Activated CD8-positive, alpha-beta T cell treated with anti-CD3 and anti-CD28 coated beads for 36 hours (primary cell): ENCODE results near the gene CLEC2A. TPM values are rescaled to one million over a fixed set of nuclear protein-coding genes. Genes with fewer than 3 reads are reported as not detected.
A peak's percentile ranks its signal among the peaks of the same experiment; 100 is the strongest.

Experiments used
- ATAC-seq: fragments of 200-7000 bp; cut with Tn5 transposase; one replicate; pipeline ENCODE4 v1.10.0; 2021; ENCODE audit warnings: mild to moderate bottlenecking, moderate library complexity
- CTCF ChIA-PET: fragments of 350-600 bp; sonication (Branson Sonifier 250); formaldehyde crosslinking; loops from one replicate; lab custom pipeline; 2021; ENCODE audit warnings: antibody characterized with exemption; lab: Charles Lee
- POLR2A ChIA-PET: fragments of 350-600 bp; sonication (Branson Sonifier 250); formaldehyde crosslinking; loops from one replicate; lab custom pipeline; 2021; ENCODE audit warnings: antibody characterized with exemption; lab: Charles Lee
- DNase-seq: peaks from one replicate; pipeline ENCODE4 v3.0.0-alpha.2; 2020
- H3K27ac Mint-ChIP-seq: one replicate; pipeline ENCODE4 v1.8.0; 2021; ENCODE audit warnings: mild to moderate bottlenecking, mixed read lengths
- H3K27me3 Mint-ChIP-seq: one replicate; pipeline ENCODE4 v1.8.0; 2021; ENCODE audit warnings: mixed read lengths
- H3K36me3 Mint-ChIP-seq: one replicate; pipeline ENCODE4 v1.8.0; 2021; ENCODE audit warnings: low read depth, mixed read lengths
- H3K4me1 Mint-ChIP-seq: one replicate; pipeline ENCODE4 v1.8.0; 2021; ENCODE audit warnings: low read depth, mixed read lengths
- H3K4me3 Mint-ChIP-seq: one replicate; pipeline ENCODE4 v1.8.0; 2021; ENCODE audit warnings: mild to moderate bottlenecking, moderate library complexity, mixed read lengths
- H3K9me3 Mint-ChIP-seq: one replicate; pipeline ENCODE4 v1.8.0; 2021; ENCODE audit warnings: mixed read lengths
- intact Hi-C: fragments of 100-400 bp; cut with micrococcal nuclease; formaldehyde crosslinking; loops from one replicate; pipeline ENCODE4 v1.10.0; 2022
- total RNA-seq, 2 experiments: library from RNA; stranded (reverse); gene quantifications; one replicate each; pipeline ENCODE4 v1.2.3, GENCODE V29; 2021
- TF ChIP-seq, protein P1 (sequence below): fragments of 200-600 bp; IDR thresholded peaks from one replicate; pipeline ENCODE4 v1.8.0; 2022; ENCODE audit warnings: antibody characterized with exemption, mild to moderate bottlenecking

Gene CLEC2A
- total RNA-seq, 2 experiments from 2014 or later = not detected

DNA sequence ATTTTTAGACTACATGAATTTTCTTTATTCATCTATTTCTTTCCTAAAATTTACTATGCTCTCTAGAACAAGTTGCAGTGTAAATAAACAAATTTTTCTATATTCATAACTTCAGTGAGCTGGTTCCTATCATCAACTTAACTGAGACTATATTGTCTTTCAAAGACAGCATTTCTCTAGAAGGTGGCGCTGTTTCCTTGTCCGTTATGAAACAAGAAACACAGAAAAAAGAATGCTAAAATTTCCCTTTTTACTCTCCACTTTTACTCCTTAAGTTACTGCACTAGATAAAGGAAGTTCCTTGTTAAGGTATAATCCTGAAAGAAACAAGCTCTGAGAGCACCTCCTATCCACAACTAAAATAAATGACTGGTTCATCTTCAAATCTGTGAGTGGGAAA is 8.2 kb upstream of the CLEC2A start:
- CTCF ChIA-PET = interaction anchor here (0.7 to 2.4 kb wide), 34 partner anchors 9 to 213 kb away, joined by 3 to 23 read pairs (median 4); partner anchors contain the start of genes CLEC12B and CLEC2A
- DNase-seq (peak; percentile 25), ATAC-seq (no peak)
- POLR2A ChIA-PET = interaction anchor here (0.7 kb wide), 1 partner anchor 38 kb away, joined by 3 read pairs; no protein-coding TSS in a partner anchor
- Mint-ChIP-seq H3K36me3 (no peaks in the 10 kb centered on the region), H3K27ac (no peak overlapping the region), H3K27me3 (peaks cover 2% of the 10 kb centered on the region), H3K4me1 (peaks cover 6% of the 10 kb centered on the region), H3K4me3 (no peak overlapping the region), H3K9me3 (no peaks in the 10 kb centered on the region)
- TF ChIP-seq, protein P1, sequence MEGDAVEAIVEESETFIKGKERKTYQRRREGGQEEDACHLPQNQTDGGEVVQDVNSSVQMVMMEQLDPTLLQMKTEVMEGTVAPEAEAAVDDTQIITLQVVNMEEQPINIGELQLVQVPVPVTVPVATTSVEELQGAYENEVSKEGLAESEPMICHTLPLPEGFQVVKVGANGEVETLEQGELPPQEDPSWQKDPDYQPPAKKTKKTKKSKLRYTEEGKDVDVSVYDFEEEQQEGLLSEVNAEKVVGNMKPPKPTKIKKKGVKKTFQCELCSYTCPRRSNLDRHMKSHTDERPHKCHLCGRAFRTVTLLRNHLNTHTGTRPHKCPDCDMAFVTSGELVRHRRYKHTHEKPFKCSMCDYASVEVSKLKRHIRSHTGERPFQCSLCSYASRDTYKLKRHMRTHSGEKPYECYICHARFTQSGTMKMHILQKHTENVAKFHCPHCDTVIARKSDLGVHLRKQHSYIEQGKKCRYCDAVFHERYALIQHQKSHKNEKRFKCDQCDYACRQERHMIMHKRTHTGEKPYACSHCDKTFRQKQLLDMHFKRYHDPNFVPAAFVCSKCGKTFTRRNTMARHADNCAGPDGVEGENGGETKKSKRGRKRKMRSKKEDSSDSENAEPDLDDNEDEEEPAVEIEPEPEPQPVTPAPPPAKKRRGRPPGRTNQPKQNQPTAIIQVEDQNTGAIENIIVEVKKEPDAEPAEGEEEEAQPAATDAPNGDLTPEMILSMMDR = peak; percentile 47
- intact Hi-C loops = loop anchor here (10.0 kb wide), 1 partner anchor 194 kb away; the partner anchor contains the start of gene CLEC7A

DNA sequence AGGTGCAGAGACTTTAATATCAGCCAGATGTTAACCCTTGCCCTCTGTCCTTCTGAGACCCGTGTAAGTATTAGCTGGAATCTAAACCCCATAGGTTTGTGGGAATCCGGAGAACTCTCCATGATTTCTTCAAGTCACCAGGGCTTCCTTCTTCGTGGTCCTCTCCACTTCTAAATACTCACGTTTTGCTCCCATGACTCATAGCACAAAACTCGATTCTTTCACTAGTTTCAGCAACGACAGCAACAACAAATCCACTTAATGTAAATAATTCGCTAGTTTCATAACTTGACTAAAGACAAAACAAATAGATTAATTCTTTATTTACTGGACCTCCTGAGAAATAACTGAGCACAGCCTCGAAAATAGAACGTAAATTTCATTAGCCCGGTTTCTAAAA is 4.4 kb upstream of the CLEC2A start:
- H3K36me3 Mint-ChIP-seq = no peaks in the 10 kb centered on the region
- H3K27me3 Mint-ChIP-seq = peaks cover 2% of the 10 kb centered on the region
- TF ChIP-seq, protein P1 = no peak
- H3K4me3 Mint-ChIP-seq = no peak overlapping the region
- ChIA-PET POLR2A (no interaction called here), CTCF (interaction anchor here (1.0 to 1.7 kb wide), 2 partner anchors 123 to 203 kb away, joined by 3 to 4 read pairs; no protein-coding TSS in a partner anchor)
- H3K27ac Mint-ChIP-seq = no peak overlapping the region
- no peaks in the 10 kb centered on the region for H3K9me3 Mint-ChIP-seq
- DNase-seq (no peak), ATAC-seq (no peak)
- no peaks in the 10 kb centered on the region for H3K4me1 Mint-ChIP-seq
- intact Hi-C loops = no loop called here

DNA sequence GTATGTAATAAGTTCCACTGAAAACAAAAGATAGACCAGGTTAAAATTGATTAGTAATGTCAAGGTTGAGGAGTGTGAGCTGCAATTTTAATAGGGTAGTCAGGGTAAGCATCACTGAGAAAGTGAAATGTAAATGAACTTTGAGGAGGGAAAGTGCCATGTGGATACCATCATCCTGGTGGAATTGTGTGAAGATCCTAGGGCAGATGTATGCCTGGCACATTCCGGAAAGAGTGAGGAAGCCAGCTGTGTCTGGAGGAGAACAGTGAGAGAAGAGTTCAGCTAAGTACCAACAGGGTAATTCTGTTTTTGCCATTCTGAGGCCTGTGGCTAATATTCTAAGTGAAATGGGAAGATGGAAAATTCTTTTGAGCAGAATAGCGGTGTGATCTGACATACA is 2.9 kb upstream of the CLEC2A start:
- TF ChIP-seq, protein P1 = no peak
- H3K36me3 Mint-ChIP-seq = no peaks in the 10 kb centered on the region
- no peak overlapping the region for H3K27ac Mint-ChIP-seq
- no peaks in the 10 kb centered on the region for H3K4me1 Mint-ChIP-seq
- no peak for ATAC-seq
- intact Hi-C loops = no loop called here
- H3K27me3 Mint-ChIP-seq = peaks cover 2% of the 10 kb centered on the region
- no peaks in the 10 kb centered on the region for H3K9me3 Mint-ChIP-seq
- POLR2A ChIA-PET = no interaction called here
- CTCF ChIA-PET = interaction anchor here (0.8 kb wide), 1 partner anchor 8 kb away, joined by 3 read pairs; no protein-coding TSS in a partner anchor
- no peak for DNase-seq
- H3K4me3 Mint-ChIP-seq = no peak overlapping the region

DNA sequence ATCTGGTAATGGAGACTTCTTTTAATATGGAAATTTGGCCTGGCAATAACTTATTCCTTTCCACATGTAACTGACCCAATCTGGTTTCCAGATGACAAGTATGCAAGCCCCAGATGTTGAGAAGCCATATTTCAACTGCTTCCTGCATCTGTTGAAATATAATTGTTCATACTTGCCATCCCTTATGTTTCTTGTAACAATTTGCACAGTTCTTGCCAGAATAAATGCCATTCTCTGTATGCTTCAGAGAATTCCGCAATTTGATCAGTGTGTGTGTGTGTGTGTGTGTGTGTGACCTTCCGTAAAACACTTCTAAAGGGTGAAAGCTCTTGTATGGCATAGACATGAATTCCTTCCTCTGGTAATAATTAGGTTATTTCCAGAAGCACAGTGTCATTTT is 1.8 kb upstream of the CLEC2A start:
- CTCF ChIA-PET = no interaction called here
- no peak for ATAC-seq

DNA sequence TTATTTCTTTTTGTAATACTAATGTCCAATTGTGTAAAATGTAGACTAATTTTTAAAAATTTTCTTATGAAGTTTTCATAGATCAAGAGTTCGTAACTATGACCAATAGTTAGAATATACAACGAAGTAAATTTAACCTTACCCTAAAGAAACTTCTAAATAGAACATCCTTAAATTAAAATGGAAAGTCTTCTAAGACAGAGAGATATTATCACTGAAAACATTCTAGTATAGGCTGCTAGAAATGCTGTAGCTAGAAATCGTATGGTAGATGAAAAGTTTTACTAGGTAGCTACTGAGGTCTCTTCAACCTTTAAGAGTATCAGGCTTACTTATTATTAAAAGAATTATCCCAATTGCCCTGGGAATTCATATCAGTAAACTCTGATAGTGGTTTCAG is 925 bp downstream of the CLEC2A start:
- no peaks in the 10 kb centered on the region for H3K36me3 Mint-ChIP-seq
- H3K9me3 Mint-ChIP-seq = no peaks in the 10 kb centered on the region
- TF ChIP-seq, protein P1 = no peak
- H3K4me3 Mint-ChIP-seq = no peak overlapping the region
- H3K27me3 Mint-ChIP-seq = peaks cover 2% of the 10 kb centered on the region
- peaks cover 2% of the 10 kb centered on the region for H3K4me1 Mint-ChIP-seq
- no peak overlapping the region for H3K27ac Mint-ChIP-seq
- POLR2A ChIA-PET = interaction anchor here (0.7 kb wide), 1 partner anchor 118 kb away, joined by 3 read pairs; no protein-coding TSS in a partner anchor
- CTCF ChIA-PET = interaction anchor here (1.8 to 1.9 kb wide), 3 partner anchors 9 to 181 kb away, joined by 5 to 9 read pairs (median 8); no protein-coding TSS in a partner anchor
- intact Hi-C loops = no loop called here
- ATAC-seq = no peak
- no peak for DNase-seq

More for the DNA sequence above, 1.8 kb upstream of the CLEC2A start:
- Mint-ChIP-seq H3K27ac (no peak overlapping the region), H3K9me3 (no peaks in the 10 kb centered on the region), H3K4me3 (no peak overlapping the region), H3K4me1 (no peaks in the 10 kb centered on the region), H3K36me3 (no peaks in the 10 kb centered on the region), H3K27me3 (peaks cover 2% of the 10 kb centered on the region)
- TF ChIP-seq, protein P1 = no peak
- no peak for DNase-seq
- POLR2A ChIA-PET = no interaction called here
- intact Hi-C loops = no loop called here
